Neural cell (in vitro differentiated cells): Measurements from ENCODE around the gene RRP15.

ENCODE experiments used
- CTCF ChIP-seq: fragments of 450-650 bp; IDR thresholded peaks from 2 replicates; pipeline ENCODE4 v1.5.1; 2014; ENCODE audit warnings: antibody characterized with exemption, mild to moderate bottlenecking, moderate library complexity; ENCODE audit not compliant: poor library complexity, severe bottlenecking
- EZH2 ChIP-seq: fragments of 200-600, 300-800 bp; shearing (Covaris generic), sonication (generic); IDR thresholded peaks from 2 replicates; pipeline ENCODE4 v1.6.1; 2014; ENCODE audit warnings: antibody characterized with exemption, low read length, borderline replicate concordance, mild to moderate bottlenecking; ENCODE audit not compliant: insufficient read depth, poor library complexity, severe bottlenecking
- POLR2AphosphoS5 ChIP-seq: IDR thresholded peaks from 2 replicates; pipeline ENCODE4 v1.6.1; 2012
- RAD21 ChIP-seq: fragments of 450-650 bp; conservative IDR thresholded peaks from 2 replicates; pipeline ENCODE4 v1.6.1; 2014; ENCODE audit warnings: antibody characterized with exemption, mild to moderate bottlenecking, moderate library complexity
- TAF1 ChIP-seq: IDR thresholded peaks from 2 replicates; pipeline ENCODE4 v1.6.1; 2012; ENCODE audit warnings: low read depth

DNA sequence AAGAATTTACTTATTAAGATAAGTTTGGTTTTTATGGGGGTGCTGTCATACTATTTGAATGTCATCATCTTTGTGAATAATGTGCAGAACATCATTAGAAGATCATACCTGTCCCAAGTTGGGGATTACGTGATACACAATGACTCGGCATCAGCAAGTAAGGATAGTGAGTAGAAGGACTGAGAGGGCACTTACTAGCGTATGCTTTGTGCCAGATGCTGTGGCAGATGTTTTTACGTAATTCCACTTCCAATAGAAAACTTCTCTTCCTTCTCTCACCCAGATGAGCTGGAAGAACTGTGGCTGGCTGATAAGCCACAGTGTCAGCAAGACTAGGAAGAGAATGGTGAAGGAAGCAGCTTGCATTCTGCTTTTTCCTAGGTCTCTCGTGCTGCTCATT lies 32.0 kb downstream of the RRP15 start:
- TF ChIP-seq POLR2AphosphoS5 = no peak
- TF ChIP-seq CTCF = no peak
- no peak for TF ChIP-seq EZH2
- no peak for TF ChIP-seq TAF1
- TF ChIP-seq RAD21 = no peak
